GM21381 (cell line): ENCODE measurements around the gene CTSZ.
"Not testable (repeated sequence)": the region's sequence is repeated elsewhere in the genome, so short reads cannot be mapped to it uniquely, and the experiment has no call there.

Source experiments
- ATAC-seq: cut with Tn5 transposase; IDR thresholded peaks from one replicate; pipeline ENCODE4 v1.9.1; 2021; ENCODE audit warnings: mild to moderate bottlenecking, moderate library complexity; ENCODE audit not compliant: unreplicated experiment

Gene CTSZ

DNA sequence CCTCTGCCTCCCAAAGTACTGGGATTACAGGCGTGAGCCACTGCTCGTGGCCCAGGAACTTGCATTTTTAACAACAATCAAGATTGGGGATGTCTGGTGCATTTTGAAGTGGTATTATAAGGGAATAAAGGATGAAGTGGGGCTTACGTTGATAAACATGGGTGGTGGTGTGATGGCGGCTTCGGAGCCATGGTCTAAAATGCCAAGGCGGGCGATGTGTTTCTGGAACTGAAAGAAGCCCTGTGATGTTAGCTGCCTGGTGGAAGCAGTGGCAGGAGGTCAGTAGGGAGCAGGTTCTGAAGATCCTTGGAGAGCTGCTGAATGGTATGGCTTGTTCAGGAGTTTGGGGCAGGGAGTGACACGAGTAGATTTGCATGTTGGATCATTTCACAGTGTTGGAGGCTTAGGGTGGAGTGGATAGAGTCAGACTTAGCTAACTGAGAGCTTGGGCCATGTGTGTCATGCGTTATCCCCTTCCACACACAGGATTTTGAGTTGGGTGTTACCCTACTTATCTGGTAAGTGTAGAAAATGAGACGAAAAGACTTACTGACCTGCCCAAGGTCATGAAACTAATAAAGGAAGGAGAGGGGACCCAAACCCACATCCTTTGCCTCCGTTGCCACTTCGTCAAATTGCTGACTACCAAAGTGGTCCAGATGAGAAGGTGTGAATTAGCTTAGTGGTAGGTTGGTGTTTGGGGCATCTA lies 24.5 kb downstream of the CTSZ start:
- no peak for ATAC-seq

DNA sequence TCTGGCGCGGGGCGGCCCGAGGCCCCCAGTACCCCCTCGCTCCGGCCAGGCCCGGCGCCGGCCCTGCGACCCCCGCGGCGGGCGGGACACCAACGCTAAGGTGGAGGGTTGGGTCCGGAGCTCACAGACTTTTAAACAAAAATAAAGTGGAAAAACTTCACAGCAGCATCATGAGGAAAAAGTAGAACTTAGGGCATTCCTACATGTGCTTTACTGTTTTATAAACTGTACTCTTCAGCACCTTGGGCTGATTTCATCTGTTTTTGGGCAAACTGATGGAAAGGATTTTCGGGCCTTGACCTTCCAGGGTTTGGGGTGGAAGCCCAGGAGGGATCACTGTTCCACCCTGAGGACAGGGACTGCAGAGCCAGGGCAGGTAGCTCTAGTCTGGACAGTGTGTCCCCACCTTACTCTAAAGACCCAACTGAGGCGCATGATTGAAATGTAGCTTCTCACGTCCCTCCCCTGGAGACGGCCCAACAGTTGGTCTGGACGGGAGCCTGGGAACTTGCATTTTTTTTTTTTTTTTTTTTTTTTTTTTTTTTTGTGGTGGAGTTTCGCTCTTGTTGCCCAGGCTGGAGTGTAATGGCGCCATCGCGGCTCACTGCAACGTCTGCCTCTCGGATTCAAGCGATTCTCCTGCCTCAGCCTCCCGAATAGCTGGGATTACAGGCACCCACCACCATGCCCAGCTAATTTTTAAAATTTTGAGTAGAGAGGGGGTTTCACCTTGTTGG lies 25.3 kb downstream of the CTSZ start:
- ATAC-seq = peak; percentile 7

DNA sequence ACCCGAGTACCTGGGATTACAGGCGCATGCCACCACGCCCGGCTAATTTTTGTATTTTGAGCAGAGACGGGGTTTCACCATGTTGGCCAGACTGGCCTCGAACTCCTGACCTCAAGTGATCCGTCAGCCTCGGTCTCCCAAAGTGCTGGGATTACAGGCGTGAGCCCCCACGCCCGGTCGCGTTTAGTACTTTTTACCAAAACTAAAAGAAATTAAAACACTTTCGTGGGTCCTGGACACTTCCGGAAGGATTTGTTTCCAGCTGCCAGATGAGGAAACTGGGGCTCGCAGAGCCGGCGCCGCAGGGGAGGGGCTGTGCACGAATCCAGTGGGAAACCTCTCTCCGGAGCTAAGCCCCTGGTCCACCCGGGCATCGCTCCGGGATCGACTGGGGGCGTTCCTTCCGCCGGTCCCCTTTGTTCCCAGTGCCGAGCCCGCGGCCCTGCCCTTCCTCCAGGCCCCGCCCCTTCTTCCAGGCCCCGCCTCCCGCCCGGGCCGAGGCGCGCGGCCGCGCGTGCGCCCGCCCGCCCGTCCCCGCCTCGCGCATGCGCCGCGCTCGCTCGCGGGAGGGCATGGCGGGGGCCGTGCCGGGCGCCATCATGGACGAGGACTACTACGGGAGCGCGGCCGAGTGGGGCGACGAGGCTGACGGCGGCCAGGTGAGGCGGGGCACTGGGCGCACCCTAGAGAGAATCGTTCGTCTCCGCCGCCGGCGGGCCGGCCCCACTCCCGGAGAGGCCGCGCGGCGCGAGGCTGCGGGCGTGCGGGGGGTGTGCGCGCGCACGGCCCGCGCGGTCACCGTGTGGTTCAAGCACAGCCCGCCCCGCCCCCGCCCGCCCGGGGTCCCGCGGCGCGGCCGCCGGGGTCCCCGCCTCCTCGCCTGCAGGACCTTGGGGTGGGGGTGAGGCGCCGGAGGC lies 26.1 kb downstream of the CTSZ start, which contains the start of gene NELFCD:
TSS of gene NELFCD (plus strand) at position 546 of the 917 bp plus-strand sequence. CDS start at position 600, 54 bp downstream.
- ATAC-seq = peak; percentile 72

- ATAC-seq = no peak
Observed at GRCh38 chr20:58978351-58979190, 28.5 kb downstream of the CTSZ start.

DNA sequence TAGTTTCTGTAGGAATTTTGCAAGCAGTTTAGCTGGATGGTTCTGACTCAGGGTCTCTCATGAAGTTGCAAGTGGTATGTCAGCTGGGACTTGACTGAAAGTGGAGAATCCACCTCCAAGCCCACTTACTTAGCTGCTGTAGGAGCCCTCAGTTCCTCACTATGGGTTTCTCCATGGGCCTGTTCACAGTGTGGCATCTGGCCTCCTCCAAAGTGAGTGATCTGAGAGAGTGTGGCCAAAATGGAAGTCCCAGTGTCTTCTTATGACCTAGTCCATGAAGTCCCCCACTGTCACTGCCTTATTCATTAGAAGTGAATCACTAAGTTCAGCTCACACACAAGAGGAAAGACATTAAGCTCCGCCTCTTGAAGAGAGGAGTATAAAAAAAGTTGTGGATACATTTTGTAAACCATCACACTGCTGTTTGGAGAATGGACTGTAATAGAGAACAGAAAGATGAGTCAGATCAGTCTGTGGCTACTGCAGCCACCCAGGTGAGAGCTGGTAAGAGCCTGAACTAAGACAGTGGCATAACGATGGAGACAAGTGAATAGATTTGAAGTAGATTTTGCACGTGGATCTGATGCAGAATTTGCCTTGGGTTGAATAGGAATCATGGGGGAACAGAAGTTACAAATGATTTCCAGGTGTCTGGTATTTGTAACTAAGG lies 30.9 kb downstream of the CTSZ start:
- ATAC-seq = no peak

- ATAC-seq = no peak
Observed at GRCh38 chr20:58975353-58975752, 31.7 kb downstream of the CTSZ start.

DNA sequence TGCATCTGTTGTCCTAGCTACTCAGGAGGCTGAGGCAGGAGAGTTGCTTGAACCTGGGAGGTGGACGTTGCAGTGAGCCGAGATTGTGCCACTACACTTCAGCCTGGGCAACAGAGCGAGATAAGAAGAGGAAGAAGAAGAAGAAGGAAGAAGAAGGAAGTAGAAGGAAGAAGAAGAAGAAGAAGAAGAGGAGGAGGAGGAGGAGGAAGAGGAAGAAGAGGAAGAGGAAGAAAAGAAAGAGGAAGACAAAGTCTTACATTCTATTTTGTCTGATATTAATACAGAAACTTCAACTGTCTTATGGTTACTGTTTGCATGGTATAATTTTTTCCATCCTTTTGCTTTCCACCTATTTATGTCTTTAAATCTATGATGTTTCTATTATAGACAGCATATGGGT lies 33.2 kb downstream of the CTSZ start:
- ATAC-seq = no peak

GRCh38 chr20:58973179-58973578 lies 33.9 kb downstream of the CTSZ start:
- ATAC-seq = no peak

DNA sequence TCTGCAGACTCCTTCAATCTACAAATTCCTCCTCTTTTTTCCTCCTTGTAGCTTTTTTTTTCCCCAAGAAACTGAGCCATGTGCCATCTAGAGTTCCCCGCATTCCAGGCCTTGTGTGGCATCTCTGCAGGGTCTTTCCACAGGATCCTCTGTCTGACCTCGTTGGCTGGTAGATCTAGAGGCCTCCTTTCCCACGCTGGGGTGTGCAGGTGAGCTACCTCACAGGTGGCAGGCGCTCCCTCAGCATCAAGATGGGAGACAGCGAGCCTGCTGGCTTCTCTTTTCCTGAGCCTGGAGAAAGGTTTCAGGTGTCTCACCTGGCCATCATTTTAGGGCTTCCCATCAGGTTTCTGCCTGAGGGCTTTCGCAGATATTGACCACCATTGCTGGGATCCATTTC lies 35.6 kb downstream of the CTSZ start:
- ATAC-seq = no peak

- no peak for ATAC-seq
Observed at GRCh38 chr20:58970146-58970545, 36.9 kb downstream of the CTSZ start.

- ATAC-seq = no peak
Observed at GRCh38 chr20:58969439-58969838, 37.6 kb downstream of the CTSZ start.

GRCh38 chr20:58967652-58968429 lies 39.2 kb downstream of the CTSZ start:
- ATAC-seq = no peak

DNA sequence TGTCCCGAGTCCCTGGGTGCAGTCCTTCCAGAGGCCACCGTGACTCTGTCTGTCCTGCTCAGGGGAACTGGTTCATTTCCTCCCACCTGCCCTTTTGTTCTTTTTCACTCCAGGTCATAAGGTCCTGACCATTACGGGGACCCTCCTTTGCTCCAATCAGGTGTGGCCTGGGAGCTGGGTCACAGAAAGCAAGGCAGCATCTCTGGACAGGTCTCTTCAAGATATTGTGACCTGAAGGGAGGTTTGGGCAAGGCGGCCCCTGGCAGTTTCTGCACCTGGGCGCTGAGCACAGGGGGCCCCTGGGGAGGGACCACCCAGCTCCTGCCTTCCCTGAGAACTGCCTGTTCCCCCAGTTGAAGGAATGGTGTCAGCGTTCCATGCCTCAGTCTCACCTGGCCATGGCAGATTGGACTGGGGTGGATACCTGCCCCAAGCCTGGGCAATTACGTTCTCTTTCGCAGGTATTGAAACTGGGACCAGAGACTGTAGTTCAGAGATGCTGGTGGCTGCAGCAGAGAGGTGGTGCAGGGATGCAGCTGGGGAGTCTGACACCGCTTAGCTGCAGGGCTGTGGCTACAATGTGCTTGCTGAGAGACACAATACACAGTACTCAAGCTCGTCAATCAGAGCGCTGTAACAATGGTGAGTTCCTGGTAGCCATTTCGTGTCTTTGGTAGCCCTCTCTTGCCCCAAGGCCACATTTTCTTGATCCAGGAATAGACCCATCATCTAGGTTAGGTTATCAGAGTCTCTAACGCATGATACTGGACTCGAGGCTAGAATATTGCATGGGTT lies 41.6 kb downstream of the CTSZ start:
- no peak for ATAC-seq

DNA sequence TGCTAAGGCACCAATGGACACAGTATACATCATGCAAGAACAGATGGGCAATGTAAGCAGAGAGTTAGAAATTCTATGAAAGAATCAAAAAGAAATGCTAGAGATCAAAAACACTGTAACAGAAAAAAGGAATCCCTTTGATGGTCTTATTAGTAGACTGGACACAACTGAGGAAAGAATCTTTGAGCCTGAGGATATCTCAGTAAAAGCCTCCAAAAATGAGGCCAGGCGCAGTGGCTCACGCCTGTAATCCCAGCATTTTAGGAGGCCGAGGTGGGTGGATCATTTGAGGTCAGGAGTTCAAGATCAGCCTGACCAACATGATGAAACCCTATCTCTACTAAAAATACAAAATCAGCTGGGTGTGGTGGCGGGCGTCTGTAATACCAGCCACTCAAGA lies 43.1 kb downstream of the CTSZ start:
- ATAC-seq = not testable (repeated sequence)

- no peak for ATAC-seq
Observed at GRCh38 chr20:58963060-58963584, 43.9 kb downstream of the CTSZ start.

- no peak for ATAC-seq
Observed at GRCh38 chr20:58959652-58960051, 47.4 kb downstream of the CTSZ start.

DNA sequence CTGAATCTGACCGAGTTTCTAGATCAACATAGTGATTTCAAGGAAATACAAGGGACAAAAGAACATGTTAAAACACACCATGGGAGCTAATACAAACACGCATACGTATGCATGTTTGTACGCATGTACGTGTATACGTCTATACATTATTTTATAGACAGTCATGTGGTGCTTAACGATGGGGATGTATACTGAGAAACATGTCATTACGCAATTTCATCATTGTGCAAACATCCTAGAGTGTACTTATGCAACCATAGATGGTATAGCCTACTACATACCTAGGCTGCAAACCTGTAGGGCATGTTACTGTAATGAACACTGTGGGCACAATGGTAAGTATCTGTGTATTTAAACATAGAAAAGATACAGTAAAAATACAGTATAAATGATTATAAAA lies 51.0 kb downstream of the CTSZ start:
- ATAC-seq = no peak

DNA sequence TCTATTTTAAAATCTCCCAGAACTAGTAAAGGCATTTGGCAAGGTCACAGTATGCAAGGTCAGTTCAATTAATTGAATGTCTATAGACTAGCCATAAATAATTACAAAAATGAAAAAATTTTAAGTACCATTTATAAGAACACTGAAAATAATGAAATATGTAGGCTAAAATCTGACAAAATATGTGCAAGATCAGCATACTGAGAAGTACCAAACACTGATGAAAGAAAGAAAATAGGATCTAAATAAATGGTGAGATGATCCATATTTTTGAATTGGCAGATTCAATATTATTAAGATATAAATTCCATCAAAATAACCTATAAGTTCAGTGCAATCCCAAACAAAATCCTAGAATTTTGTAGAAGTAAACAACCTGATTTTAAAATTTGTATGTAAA lies 54.0 kb downstream of the CTSZ start:
- no peak for ATAC-seq
